NCI-H187 treated with DMSO at 0.1 percent for 48 hours (cell line): Measurements from ENCODE around the gene FUBP1.
"Not testable (repeated sequence)": the region's sequence is repeated elsewhere in the genome, so short reads cannot be mapped to it uniquely, and the experiment has no call there.

Source experiments
- DNase-seq: peaks from one replicate; lab custom pipeline; 2025; lab: John Stamatoyannopoulos, UW

Gene FUBP1

GRCh38 chr1:77945345-77945744 lies 33.5 kb downstream of the FUBP1 start:
- DNase-seq: no peak

GRCh38 chr1:77942400-77943140 lies 36.3 kb downstream of the FUBP1 start:
- no peak for DNase-seq

- no peak for DNase-seq
These were observed 37.8 kb downstream of the FUBP1 start for GRCh38 chr1:77940921-77941570.

GRCh38 chr1:77938651-77939050 lies 40.2 kb downstream of the FUBP1 start:
- DNase-seq: no peak

- no peak for DNase-seq
These were observed 49.1 kb downstream of the FUBP1 start for GRCh38 chr1:77929806-77930205.

GRCh38 chr1:77927414-77927813 lies 51.5 kb downstream of the FUBP1 start:
- DNase-seq: no peak

GRCh38 chr1:77926561-77927357 lies 52.1 kb downstream of the FUBP1 start:
- DNase-seq: no peak

GRCh38 chr1:77925956-77926355 lies 52.9 kb downstream of the FUBP1 start:
- no peak for DNase-seq

- no peak for DNase-seq
These were observed 53.4 kb downstream of the FUBP1 start for GRCh38 chr1:77925518-77925917.

GRCh38 chr1:77918918-77919317 lies 60.0 kb downstream of the FUBP1 start:
- DNase-seq: not testable (repeated sequence)

- DNase-seq: no peak
These were observed 68.8 kb downstream of the FUBP1 start for GRCh38 chr1:77910116-77910515.

GRCh38 chr1:77906624-77907023 lies 72.2 kb downstream of the FUBP1 start:
- no peak for DNase-seq

GRCh38 chr1:77906019-77906545 lies 72.8 kb downstream of the FUBP1 start:
- DNase-seq: no peak

- DNase-seq: no peak
These were observed 73.3 kb downstream of the FUBP1 start for GRCh38 chr1:77905603-77906002.

- DNase-seq: no peak
These were observed 78.1 kb downstream of the FUBP1 start for GRCh38 chr1:77900687-77901293.

GRCh38 chr1:77899647-77900320 lies 79.1 kb downstream of the FUBP1 start:
- DNase-seq: no peak
